Neural progenitor cell (in vitro differentiated cells): ENCODE data around the gene MTX1. TPM values are rescaled to one million over a fixed set of nuclear protein-coding genes. Genes with fewer than 3 reads are reported as not detected.

Experiments
- DNase-seq: peaks from one replicate; pipeline ENCODE4 v3.0.0-alpha.2; 2016; ENCODE audit warnings: low spot score
- H2AFZ ChIP-seq: fragments of 200-600 bp; sonication (generic); replicated peaks from 2 replicates; pipeline ENCODE4 v1.6.1; 2016; ENCODE audit warnings: antibody characterized with exemption
- H3F3A ChIP-seq: fragments of 200-600 bp; sonication (generic); 2 replicates; pipeline ENCODE4 v1.6.1; 2016; ENCODE audit warnings: antibody characterized with exemption, low read depth
- H3K27ac ChIP-seq: fragments of 200-600 bp; sonication (generic); 2 replicates; pipeline ENCODE4 v1.5.1; 2016; ENCODE audit warnings: mild to moderate bottlenecking
- H3K27me3 ChIP-seq: fragments of 200-600 bp; sonication (generic); 2 replicates; pipeline ENCODE4 v1.6.1; 2016; ENCODE audit warnings: mild to moderate bottlenecking, moderate library complexity
- H3K36me3 ChIP-seq: fragments of 200-600 bp; sonication (generic); 2 replicates; pipeline ENCODE4 v1.5.1; 2016
- H3K4me1 ChIP-seq: fragments of 200-600 bp; sonication (generic); 2 replicates; pipeline ENCODE4 v1.6.1; 2016; ENCODE audit warnings: mixed run types
- H3K4me2 ChIP-seq: fragments of 200-600 bp; sonication (generic); 2 replicates; pipeline ENCODE4 v1.6.1; 2016
- H3K4me3 ChIP-seq: fragments of 200-600 bp; sonication (generic); 2 replicates; pipeline ENCODE4 v1.5.1; 2016
- H3K79me2 ChIP-seq: fragments of 200-600 bp; sonication (generic); 2 replicates; pipeline ENCODE4 v1.6.1; 2016; ENCODE audit warnings: low read depth
- H3K9ac ChIP-seq: fragments of 200-600 bp; sonication (generic); 2 replicates; pipeline ENCODE4 v1.6.1; 2016
- H3K9me3 ChIP-seq: fragments of 200-600 bp; sonication (generic); 2 replicates; pipeline ENCODE4 v1.5.1; 2016; ENCODE audit warnings: low read depth
- H4K20me1 ChIP-seq: fragments of 200-600 bp; sonication (generic); 2 replicates; pipeline ENCODE4 v1.6.1; 2016; ENCODE audit warnings: low read depth
- H3K27ac Mint-ChIP-seq: 3 replicates; pipeline ENCODE4 v1.8.0; 2021; ENCODE audit warnings: mixed read lengths
- H3K27me3 Mint-ChIP-seq: 2 replicates; pipeline ENCODE4 v1.8.0; 2022; ENCODE audit warnings: low read depth, mild to moderate bottlenecking, inconsistent platforms, moderate library complexity, mixed read lengths; ENCODE audit not compliant: insufficient read depth
- H3K36me3 Mint-ChIP-seq: 3 replicates; pipeline ENCODE4 v1.8.0; 2021; ENCODE audit warnings: mixed read lengths
- H3K4me1 Mint-ChIP-seq: 3 replicates; pipeline ENCODE4 v1.8.0; 2021; ENCODE audit warnings: mixed read lengths
- H3K4me3 Mint-ChIP-seq: 3 replicates; pipeline ENCODE4 v1.8.0; 2021; ENCODE audit warnings: mild to moderate bottlenecking, moderate library complexity, mixed read lengths
- H3K9me3 Mint-ChIP-seq: 3 replicates; pipeline ENCODE4 v1.8.0; 2020; ENCODE audit warnings: mixed read lengths
- CTCF ChIP-seq: fragments of 200-600 bp; sonication (generic); IDR thresholded peaks from 2 replicates; pipeline ENCODE4 v1.5.1; 2017; ENCODE audit warnings: antibody characterized with exemption, mild to moderate bottlenecking
- EZH2 ChIP-seq: fragments of 200-600 bp; sonication (generic); IDR thresholded peaks from 2 replicates; pipeline ENCODE4 v1.6.1; 2017; ENCODE audit warnings: antibody characterized with exemption, mild to moderate bottlenecking, moderate library complexity
- EZH2phosphoT487 ChIP-seq: fragments of 200-600 bp; sonication (generic); IDR thresholded peaks from 2 replicates; pipeline ENCODE4 v1.6.1; 2017; ENCODE audit warnings: antibody characterized with exemption
- total RNA-seq: library from RNA; depleted of rRNA; stranded (reverse); fragments of >200 nt; gene quantifications from 2 replicates; pipeline ENCODE4 v1.2.3, GENCODE V29; 2015; ENCODE audit warnings: low replicate concordance

Gene MTX1
- total RNA-seq, 1 donor from 2014 or later: 25.6 TPM

DNA sequence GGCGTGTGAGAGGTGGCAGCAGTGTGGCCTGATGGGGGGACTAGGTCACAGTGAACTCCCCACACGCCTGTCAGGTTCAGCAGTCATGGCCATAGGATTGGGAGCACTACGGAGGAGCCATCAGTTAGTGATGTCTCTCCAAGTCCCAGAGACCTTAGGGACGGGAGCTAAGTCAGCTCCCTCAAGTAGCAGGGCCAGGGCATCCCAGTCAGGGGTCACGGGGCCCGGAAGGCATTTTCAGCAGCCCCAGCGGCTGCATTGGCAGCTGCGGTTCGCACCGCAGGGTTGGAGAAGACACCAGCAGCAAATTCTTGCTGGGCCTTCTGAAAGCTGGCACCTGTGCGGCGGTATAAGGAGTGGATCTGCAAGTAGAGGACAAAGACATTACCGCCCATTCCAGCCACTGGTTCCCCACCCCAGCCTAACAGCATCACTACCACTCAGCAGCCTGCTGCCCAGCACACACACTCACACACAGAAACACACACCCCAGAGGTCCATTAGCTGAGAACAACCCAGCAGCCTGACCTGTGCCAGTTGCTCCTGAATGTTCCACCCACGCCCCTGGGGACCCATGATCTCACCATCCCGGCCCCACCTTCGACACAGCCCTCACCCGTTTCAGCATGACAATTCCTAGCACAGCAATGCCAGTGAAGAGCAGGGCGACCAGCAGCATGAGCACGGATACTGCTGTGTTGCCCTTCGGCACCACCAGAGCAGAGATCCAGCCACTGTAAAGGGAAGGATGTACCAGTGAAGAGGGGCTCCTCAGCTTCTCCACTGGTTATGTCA lies 47.8 kb downstream of the MTX1 start:
- H4K20me1 ChIP-seq: no peaks in the 10 kb centered on the region
- Mint-ChIP-seq H3K4me3 (peak overlapping the region; percentile 91), H3K27ac (peak overlapping the region; percentile 74), H3K4me1 (peaks cover 33% of the 10 kb centered on the region), H3K27me3 (peaks cover 10% of the 10 kb centered on the region), H3K9me3 (no peaks in the 10 kb centered on the region), H3K36me3 (peaks cover 19% of the 10 kb centered on the region)
- H3K4me3 ChIP-seq: peak overlapping the region; percentile 84
- no peaks in the 10 kb centered on the region for H3K36me3 ChIP-seq
- H3F3A ChIP-seq: peaks cover 28% of the 10 kb centered on the region
- TF ChIP-seq EZH2 (no peak), EZH2phosphoT487 (no peak), CTCF (no peak)
- H3K4me2 ChIP-seq: peak overlapping the region; percentile 99
- peaks cover 27% of the 10 kb centered on the region for H3K79me2 ChIP-seq
- DNase-seq: no peak
- no peaks in the 10 kb centered on the region for H3K9me3 ChIP-seq
- peaks cover 19% of the 10 kb centered on the region for H3K4me1 ChIP-seq
- H3K27me3 ChIP-seq: no peaks in the 10 kb centered on the region
- H3K27ac ChIP-seq: no peak overlapping the region
- H2AFZ ChIP-seq: no peak overlapping the region
- H3K9ac ChIP-seq: no peak overlapping the region

DNA sequence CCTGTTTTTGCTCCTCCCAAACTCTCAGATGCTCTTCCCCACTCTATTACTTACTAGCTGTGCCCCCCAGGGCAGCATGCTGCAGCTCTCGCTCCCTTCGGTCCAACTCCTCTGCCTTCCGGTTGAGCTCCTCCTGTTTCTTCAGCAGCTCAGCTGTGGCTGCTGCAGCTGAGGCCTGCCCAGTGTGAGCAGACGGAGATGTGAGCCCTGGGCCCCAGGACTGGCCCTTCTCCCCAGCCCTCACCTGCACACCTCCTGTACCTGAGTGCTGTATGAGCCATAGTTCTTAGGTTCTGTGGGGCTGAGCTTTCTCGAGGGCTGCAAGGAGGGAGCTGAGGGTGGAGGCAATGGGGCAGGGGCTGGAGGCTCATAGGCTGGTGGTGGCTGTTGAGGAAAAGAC lies 51.8 kb downstream of the MTX1 start:
- H3K27ac ChIP-seq: no peak overlapping the region
- Mint-ChIP-seq H3K27ac (no peak overlapping the region), H3K27me3 (peaks cover 13% of the 10 kb centered on the region), H3K4me1 (peaks cover 29% of the 10 kb centered on the region), H3K36me3 (peaks cover 26% of the 10 kb centered on the region), H3K9me3 (no peaks in the 10 kb centered on the region), H3K4me3 (peak overlapping the region; percentile 97)
- H3K4me1 ChIP-seq: peaks cover 10% of the 10 kb centered on the region
- no peak overlapping the region for H3K4me2 ChIP-seq
- H3F3A ChIP-seq: peaks cover 55% of the 10 kb centered on the region
- no peak overlapping the region for H2AFZ ChIP-seq
- no peak overlapping the region for H3K4me3 ChIP-seq
- no peaks in the 10 kb centered on the region for H3K9me3 ChIP-seq
- no peaks in the 10 kb centered on the region for H4K20me1 ChIP-seq
- no peaks in the 10 kb centered on the region for H3K27me3 ChIP-seq
- H3K9ac ChIP-seq: no peak overlapping the region
- no peak for DNase-seq
- no peak for TF ChIP-seq EZH2
- no peak for TF ChIP-seq CTCF
- no peak for TF ChIP-seq EZH2phosphoT487
- H3K79me2 ChIP-seq: peaks cover 19% of the 10 kb centered on the region
- H3K36me3 ChIP-seq: no peaks in the 10 kb centered on the region

DNA sequence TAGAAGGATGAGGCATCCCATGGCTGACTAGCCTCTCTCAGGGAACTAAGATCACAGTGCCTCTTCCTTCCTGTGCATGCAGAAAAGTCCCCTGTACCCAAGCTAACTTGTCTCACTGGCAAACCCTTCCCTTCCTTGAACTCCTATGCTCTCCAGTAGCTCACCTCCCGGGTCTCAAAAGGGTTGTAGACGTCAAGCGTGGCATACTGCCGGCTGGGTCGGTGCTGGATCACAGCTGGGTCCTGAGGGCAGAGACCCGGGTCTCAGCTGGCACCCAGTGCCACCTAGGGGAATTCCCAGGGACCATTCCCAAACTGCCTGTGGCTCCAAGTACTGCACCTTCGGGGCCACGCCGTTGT lies 53.0 kb downstream of the MTX1 start:
- Histone ChIP-seq H3K79me2 (peaks cover 19% of the 10 kb centered on the region), H3K4me1 (peaks cover 6% of the 10 kb centered on the region), H3F3A (peaks cover 56% of the 10 kb centered on the region), H3K27me3 (no peaks in the 10 kb centered on the region), H3K9ac (peak overlapping the region; percentile 58), H2AFZ (no peak overlapping the region), H3K4me3 (peak overlapping the region; percentile 62), H3K4me2 (peak overlapping the region; percentile 81), H3K27ac (no peak overlapping the region), H4K20me1 (no peaks in the 10 kb centered on the region), H3K9me3 (no peaks in the 10 kb centered on the region), H3K36me3 (peaks cover 5% of the 10 kb centered on the region)
- Mint-ChIP-seq H3K4me1 (peaks cover 24% of the 10 kb centered on the region), H3K36me3 (peaks cover 33% of the 10 kb centered on the region), H3K4me3 (peak overlapping the region; percentile 97), H3K9me3 (no peaks in the 10 kb centered on the region), H3K27me3 (peaks cover 13% of the 10 kb centered on the region), H3K27ac (no peak overlapping the region)
- TF ChIP-seq CTCF: peak; percentile 27
- TF ChIP-seq EZH2phosphoT487: no peak
- DNase-seq: no peak
